ENCODE data around the gene RBFOX1. TPM values are rescaled to one million over a fixed set of nuclear protein-coding genes. Genes with fewer than 3 reads are reported as not detected.

RBFOX1 gene
- total RNA-seq, 1 experiment from 2014 or later, result not detected

DNA sequence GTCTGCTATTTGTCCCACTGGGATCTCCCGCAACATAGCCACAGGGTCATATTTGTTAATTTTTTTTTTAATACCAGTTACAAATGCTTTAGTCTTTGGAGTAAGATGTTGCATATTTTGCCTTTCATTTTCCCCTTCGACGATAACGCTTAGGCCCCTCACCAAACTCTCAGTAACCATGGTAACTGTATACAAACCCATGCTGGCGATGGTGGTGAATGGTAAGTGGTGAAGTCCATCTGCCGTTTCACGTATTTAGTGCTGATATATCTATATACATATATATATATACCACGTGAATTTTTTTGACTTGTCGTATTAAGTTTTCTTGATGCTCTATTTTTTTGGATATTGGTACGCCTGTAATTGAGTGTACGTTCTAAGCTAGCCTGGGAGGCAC is 263.7 kb downstream of the RBFOX1 start:
- peaks cover 6 to 17% of the 10 kb centered on the region in 2 experiments; a peak in 2 of 4 replicates for H3K9me3 ChIP-seq (ENCODE audit: control insufficient read depth in 1 of 2, insufficient read depth in 1 of 2, low read depth in 1 of 2, low read length in 2 of 2)
- ATAC-seq (no peak), DNase-seq (ENCODE audit: low read depth, low spot score) (no peak)
- H3K4me1 ChIP-seq (ENCODE audit: control insufficient read depth in 1 of 2, insufficient read depth in 2 of 2, low read length in 2 of 2), result no peaks in the 10 kb centered on the region
- CTCF ChIA-PET, result no interaction called here
- RAD21 ChIA-PET (ENCODE audit: low non-redundant PET in 1 of 2, low total read pairs in 2 of 2, uncharacterized antibody in 2 of 2, unreplicated experiment in 2 of 2), result no interaction called here
- no peak overlapping the region for H3K27ac ChIP-seq (ENCODE audit: low read depth, low read length)
- POLR2A ChIA-PET, result no interaction called here
- H3K9me2 ChIP-seq (ENCODE audit: insufficient read depth), result no peaks in the 10 kb centered on the region
- no peak overlapping the region for H3K9ac ChIP-seq (ENCODE audit: low read length)
- no peak overlapping the region for H2AFZ ChIP-seq (ENCODE audit: low read depth, low read length, poor library complexity, severe bottlenecking)
- no peaks in the 10 kb centered on the region for H4K20me1 ChIP-seq (ENCODE audit: insufficient read depth)
- H3K4me2 ChIP-seq (ENCODE audit: low read length), result no peak overlapping the region
- intact Hi-C loops (cut with micrococcal nuclease), result no loop called here
- TF ChIP-seq, protein P1, sequence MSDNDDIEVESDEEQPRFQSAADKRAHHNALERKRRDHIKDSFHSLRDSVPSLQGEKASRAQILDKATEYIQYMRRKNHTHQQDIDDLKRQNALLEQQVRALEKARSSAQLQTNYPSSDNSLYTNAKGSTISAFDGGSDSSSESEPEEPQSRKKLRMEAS (IDR thresholded peaks at IDR 0.05), result no peak
- TF ChIP-seq TCF7L2 (IDR thresholded peaks at IDR 0.05; ENCODE audit: borderline replicate concordance, extremely low read depth, insufficient read depth, insufficient read length) (no peak), POLR2AphosphoS5 (IDR thresholded peaks at IDR 0.05; ENCODE audit: low read depth, low read length) (no peak), CEBPB (IDR thresholded peaks at IDR 0.05; ENCODE audit: low read depth) (no peak), CBX3 (IDR thresholded peaks at IDR 0.05; ENCODE audit: low read depth) (no peak), SRF (IDR thresholded peaks at IDR 0.05; ENCODE audit: low read depth) (no peak), POLR2A (IDR thresholded peaks at IDR 0.05; ENCODE audit: borderline replicate concordance, extremely low read depth, insufficient read depth, insufficient read length) (no peak), EGR1 (IDR thresholded peaks at IDR 0.05; ENCODE audit: low read depth) (no peak), EZH2phosphoT487 (IDR thresholded peaks at IDR 0.05; ENCODE audit: borderline replicate concordance) (no peak), RAD21 (IDR thresholded peaks at IDR 0.05; ENCODE audit: low read depth) (no peak), ZNF274 (IDR thresholded peaks at IDR 0.05; ENCODE audit: low read depth, low read length) (no peak), FOSL1 (IDR thresholded peaks at IDR 0.05; ENCODE audit: low read depth) (no peak), ELF1 (IDR thresholded peaks at IDR 0.05; ENCODE audit: borderline replicate concordance, low read depth) (no peak), SP1 (IDR thresholded peaks at IDR 0.05; ENCODE audit: low read depth) (no peak), SIN3A (IDR thresholded peaks at IDR 0.05; ENCODE audit: low read depth) (no peak), JUND (IDR thresholded peaks at IDR 0.05) (no peak)
- TF ChIP-seq, protein P2, sequence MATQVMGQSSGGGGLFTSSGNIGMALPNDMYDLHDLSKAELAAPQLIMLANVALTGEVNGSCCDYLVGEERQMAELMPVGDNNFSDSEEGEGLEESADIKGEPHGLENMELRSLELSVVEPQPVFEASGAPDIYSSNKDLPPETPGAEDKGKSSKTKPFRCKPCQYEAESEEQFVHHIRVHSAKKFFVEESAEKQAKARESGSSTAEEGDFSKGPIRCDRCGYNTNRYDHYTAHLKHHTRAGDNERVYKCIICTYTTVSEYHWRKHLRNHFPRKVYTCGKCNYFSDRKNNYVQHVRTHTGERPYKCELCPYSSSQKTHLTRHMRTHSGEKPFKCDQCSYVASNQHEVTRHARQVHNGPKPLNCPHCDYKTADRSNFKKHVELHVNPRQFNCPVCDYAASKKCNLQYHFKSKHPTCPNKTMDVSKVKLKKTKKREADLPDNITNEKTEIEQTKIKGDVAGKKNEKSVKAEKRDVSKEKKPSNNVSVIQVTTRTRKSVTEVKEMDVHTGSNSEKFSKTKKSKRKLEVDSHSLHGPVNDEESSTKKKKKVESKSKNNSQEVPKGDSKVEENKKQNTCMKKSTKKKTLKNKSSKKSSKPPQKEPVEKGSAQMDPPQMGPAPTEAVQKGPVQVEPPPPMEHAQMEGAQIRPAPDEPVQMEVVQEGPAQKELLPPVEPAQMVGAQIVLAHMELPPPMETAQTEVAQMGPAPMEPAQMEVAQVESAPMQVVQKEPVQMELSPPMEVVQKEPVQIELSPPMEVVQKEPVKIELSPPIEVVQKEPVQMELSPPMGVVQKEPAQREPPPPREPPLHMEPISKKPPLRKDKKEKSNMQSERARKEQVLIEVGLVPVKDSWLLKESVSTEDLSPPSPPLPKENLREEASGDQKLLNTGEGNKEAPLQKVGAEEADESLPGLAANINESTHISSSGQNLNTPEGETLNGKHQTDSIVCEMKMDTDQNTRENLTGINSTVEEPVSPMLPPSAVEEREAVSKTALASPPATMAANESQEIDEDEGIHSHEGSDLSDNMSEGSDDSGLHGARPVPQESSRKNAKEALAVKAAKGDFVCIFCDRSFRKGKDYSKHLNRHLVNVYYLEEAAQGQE (IDR thresholded peaks at IDR 0.05; ENCODE audit: low read depth), result no peak
- TF ChIP-seq, protein P3, sequence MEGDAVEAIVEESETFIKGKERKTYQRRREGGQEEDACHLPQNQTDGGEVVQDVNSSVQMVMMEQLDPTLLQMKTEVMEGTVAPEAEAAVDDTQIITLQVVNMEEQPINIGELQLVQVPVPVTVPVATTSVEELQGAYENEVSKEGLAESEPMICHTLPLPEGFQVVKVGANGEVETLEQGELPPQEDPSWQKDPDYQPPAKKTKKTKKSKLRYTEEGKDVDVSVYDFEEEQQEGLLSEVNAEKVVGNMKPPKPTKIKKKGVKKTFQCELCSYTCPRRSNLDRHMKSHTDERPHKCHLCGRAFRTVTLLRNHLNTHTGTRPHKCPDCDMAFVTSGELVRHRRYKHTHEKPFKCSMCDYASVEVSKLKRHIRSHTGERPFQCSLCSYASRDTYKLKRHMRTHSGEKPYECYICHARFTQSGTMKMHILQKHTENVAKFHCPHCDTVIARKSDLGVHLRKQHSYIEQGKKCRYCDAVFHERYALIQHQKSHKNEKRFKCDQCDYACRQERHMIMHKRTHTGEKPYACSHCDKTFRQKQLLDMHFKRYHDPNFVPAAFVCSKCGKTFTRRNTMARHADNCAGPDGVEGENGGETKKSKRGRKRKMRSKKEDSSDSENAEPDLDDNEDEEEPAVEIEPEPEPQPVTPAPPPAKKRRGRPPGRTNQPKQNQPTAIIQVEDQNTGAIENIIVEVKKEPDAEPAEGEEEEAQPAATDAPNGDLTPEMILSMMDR (IDR thresholded peaks at IDR 0.05 in 2 of 3, conservative IDR thresholded peaks at IDR 0.05 in 1 of 3; ENCODE audit: borderline replicate concordance in 1 of 3, insufficient read depth in 1 of 3, low read depth in 2 of 3, low read length in 2 of 3), result no peak
- TF ChIP-seq, protein P4, sequence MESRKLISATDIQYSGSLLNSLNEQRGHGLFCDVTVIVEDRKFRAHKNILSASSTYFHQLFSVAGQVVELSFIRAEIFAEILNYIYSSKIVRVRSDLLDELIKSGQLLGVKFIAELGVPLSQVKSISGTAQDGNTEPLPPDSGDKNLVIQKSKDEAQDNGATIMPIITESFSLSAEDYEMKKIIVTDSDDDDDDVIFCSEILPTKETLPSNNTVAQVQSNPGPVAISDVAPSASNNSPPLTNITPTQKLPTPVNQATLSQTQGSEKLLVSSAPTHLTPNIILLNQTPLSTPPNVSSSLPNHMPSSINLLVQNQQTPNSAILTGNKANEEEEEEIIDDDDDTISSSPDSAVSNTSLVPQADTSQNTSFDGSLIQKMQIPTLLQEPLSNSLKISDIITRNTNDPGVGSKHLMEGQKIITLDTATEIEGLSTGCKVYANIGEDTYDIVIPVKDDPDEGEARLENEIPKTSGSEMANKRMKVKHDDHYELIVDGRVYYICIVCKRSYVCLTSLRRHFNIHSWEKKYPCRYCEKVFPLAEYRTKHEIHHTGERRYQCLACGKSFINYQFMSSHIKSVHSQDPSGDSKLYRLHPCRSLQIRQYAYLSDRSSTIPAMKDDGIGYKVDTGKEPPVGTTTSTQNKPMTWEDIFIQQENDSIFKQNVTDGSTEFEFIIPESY (IDR thresholded peaks at IDR 0.05; ENCODE audit: extremely low read depth, insufficient replicate concordance, low read length), result no peak
- H3K27me3 ChIP-seq (ENCODE audit: insufficient read depth, low read length), result no peaks in the 10 kb centered on the region
- no TSS peak for BruUV-seq (replicated peaks)
- H3K36me3 ChIP-seq (ENCODE audit: control insufficient read depth in 1 of 2, insufficient read depth in 2 of 2, low read length in 2 of 2), result no peaks in the 10 kb centered on the region
- H3K4me3 ChIP-seq (replicated peaks in 1 of 2; ENCODE audit: low read depth in 1 of 2, low read length in 2 of 2), result no peak overlapping the region
- no peaks in the 10 kb centered on the region for H3K79me2 ChIP-seq (ENCODE audit: insufficient read depth, low read length)
